H9 (cell line): ENCODE data around the gene MYO5B. TPM values are rescaled to one million over a fixed set of nuclear protein-coding genes. Genes with fewer than 3 reads are reported as not detected.

Experiments used
- DNase-seq: peaks from one replicate; pipeline ENCODE4 v3.0.0-alpha.2; 2017
- H2AFZ ChIP-seq: one replicate; pipeline ENCODE4 v1.6.1; 2013; ENCODE audit warnings: mild to moderate bottlenecking, low read length, control low read depth, moderate library complexity
- H2AK5ac ChIP-seq: 2 replicates; pipeline ENCODE4 v1.6.1; 2013; ENCODE audit warnings: low read length, control low read depth, mixed read lengths; ENCODE audit not compliant: insufficient read length
- H2BK120ac ChIP-seq: one replicate; pipeline ENCODE4 v1.6.1; 2013; ENCODE audit warnings: low read depth, mild to moderate bottlenecking, low read length, control low read depth, inconsistent platforms; ENCODE audit not compliant: poor library complexity, severe bottlenecking
- H2BK12ac ChIP-seq: 2 replicates; pipeline ENCODE4 v1.6.1; 2013; ENCODE audit warnings: low read length, control low read depth, mixed read lengths, low read depth; ENCODE audit not compliant: insufficient read length
- H2BK15ac ChIP-seq: 2 replicates; pipeline ENCODE4 v1.6.1; 2013; ENCODE audit warnings: low read depth, low read length, control low read depth
- H2BK20ac ChIP-seq: one replicate; pipeline ENCODE4 v1.6.1; 2013; ENCODE audit warnings: low read depth, mild to moderate bottlenecking, low read length, control low read depth, inconsistent platforms; ENCODE audit not compliant: poor library complexity, severe bottlenecking
- H2BK5ac ChIP-seq: 2 replicates; pipeline ENCODE4 v1.6.1; 2013; ENCODE audit warnings: low read length, control low read depth, mixed read lengths; ENCODE audit not compliant: insufficient read length
- H3K14ac ChIP-seq: 2 replicates; pipeline ENCODE4 v1.6.1; 2013; ENCODE audit warnings: low read length, control low read depth; ENCODE audit not compliant: insufficient read depth
- H3K18ac ChIP-seq: 2 replicates; pipeline ENCODE4 v1.6.1; 2013; ENCODE audit warnings: low read depth, mild to moderate bottlenecking, mixed read lengths, low read length, control low read depth; ENCODE audit not compliant: insufficient read length
- H3K23ac ChIP-seq: 2 replicates; pipeline ENCODE4 v1.6.1; 2013; ENCODE audit warnings: low read length, control low read depth, mixed read lengths, low read depth; ENCODE audit not compliant: insufficient read length
- H3K23me2 ChIP-seq: 2 replicates; pipeline ENCODE4 v1.6.1; 2013; ENCODE audit warnings: low read depth, mild to moderate bottlenecking, mixed read lengths, low read length, control low read depth; ENCODE audit not compliant: insufficient read length, poor library complexity, severe bottlenecking
- H3K27ac ChIP-seq: 2 replicates; pipeline ENCODE4 v1.5.1; 2013; ENCODE audit warnings: low read length, control low read depth, mixed read lengths, low read depth; ENCODE audit not compliant: insufficient read length
- H3K27me3 ChIP-seq: 2 replicates; pipeline ENCODE4 v1.6.1; 2013; ENCODE audit warnings: low read length, control low read depth, inconsistent platforms; ENCODE audit not compliant: insufficient read depth
- H3K4ac ChIP-seq: 2 replicates; pipeline ENCODE4 v1.6.1; 2013; ENCODE audit warnings: low read depth, mild to moderate bottlenecking, control low read depth, inconsistent platforms, low read length, moderate library complexity
- H3K4me1 ChIP-seq: 2 replicates; pipeline ENCODE4 v1.6.1; 2013; ENCODE audit warnings: low read length, control low read depth, inconsistent platforms; ENCODE audit not compliant: insufficient read depth
- H3K4me2 ChIP-seq: 2 replicates; pipeline ENCODE4 v1.6.1; 2013; ENCODE audit warnings: low read length, control low read depth, mixed read lengths; ENCODE audit not compliant: insufficient read length, insufficient read depth
- H3K56ac ChIP-seq: 2 replicates; pipeline ENCODE4 v1.6.1; 2013; ENCODE audit warnings: low read depth, mild to moderate bottlenecking, mixed read lengths, low read length, control low read depth; ENCODE audit not compliant: insufficient read length
- H3K79me1 ChIP-seq: 2 replicates; pipeline ENCODE4 v1.6.1; 2013; ENCODE audit warnings: low read depth, mild to moderate bottlenecking, moderate library complexity, low read length, control low read depth, inconsistent platforms; ENCODE audit not compliant: insufficient read depth, poor library complexity, severe bottlenecking
- H3K79me2 ChIP-seq: 2 replicates; pipeline ENCODE4 v1.6.1; 2013; ENCODE audit warnings: low read length, control low read depth, inconsistent platforms; ENCODE audit not compliant: insufficient read depth
- H3K9ac ChIP-seq: 2 replicates; pipeline ENCODE4 v1.6.1; 2013; ENCODE audit warnings: low read length, control low read depth, mixed read lengths; ENCODE audit not compliant: insufficient read length; ENCODE audit errors: extremely low read depth
- H3K9me3 ChIP-seq: one replicate; pipeline ENCODE4 v1.6.1; 2013; ENCODE audit warnings: low read depth, low read length, inconsistent platforms; ENCODE audit not compliant: control insufficient read depth
- H3T11ph ChIP-seq: one replicate; pipeline ENCODE4 v1.6.1; 2013; ENCODE audit warnings: mild to moderate bottlenecking, low read length, control low read depth, inconsistent platforms
- H4K20me1 ChIP-seq: one replicate; pipeline ENCODE4 v1.6.1; 2013; ENCODE audit not compliant: control insufficient read depth, insufficient read length, insufficient read depth
- H4K5ac ChIP-seq: 2 replicates; pipeline ENCODE4 v1.6.1; 2013; ENCODE audit warnings: low read depth, mild to moderate bottlenecking, mixed read lengths, low read length, control low read depth; ENCODE audit not compliant: insufficient read length
- H4K8ac ChIP-seq: replicated peaks from 2 replicates; pipeline ENCODE4 v1.6.1; 2013; ENCODE audit warnings: low read length, control low read depth, mixed read lengths, low read depth; ENCODE audit not compliant: insufficient read length
- H4K91ac ChIP-seq: 2 replicates; pipeline ENCODE4 v1.6.1; 2013; ENCODE audit warnings: low read depth, mild to moderate bottlenecking, moderate library complexity, mixed read lengths, low read length, control low read depth; ENCODE audit not compliant: insufficient read length
- H3K27ac Mint-ChIP-seq, 3 experiments: 2 replicates in 2 of 3; 3 replicates in 1 of 3; pipeline ENCODE4 v1.8.0; 2020 to 2021; ENCODE audit warnings: mixed read lengths in 3 of 3, mild to moderate bottlenecking in 1 of 3, moderate library complexity in 1 of 3
- H3K27me3 Mint-ChIP-seq: 2 replicates; pipeline ENCODE4 v1.8.0; 2021; ENCODE audit warnings: low read depth, mild to moderate bottlenecking, moderate library complexity, mixed read lengths
- H3K36me3 Mint-ChIP-seq, 3 experiments: 2 replicates in 2 of 3; 3 replicates in 1 of 3; pipeline ENCODE4 v1.8.0; 2020 to 2021; ENCODE audit warnings: low read depth in 3 of 3, mixed read lengths in 3 of 3; ENCODE audit not compliant: insufficient read depth in 1 of 3
- H3K4me1 Mint-ChIP-seq, 2 experiments: 2 replicates each; pipeline ENCODE4 v1.8.0; 2020; ENCODE audit warnings: mixed read lengths in 2 of 2
- H3K4me3 Mint-ChIP-seq, 2 experiments: 2 replicates in 1 of 2; 3 replicates in 1 of 2; pipeline ENCODE4 v1.8.0; 2020 to 2021; ENCODE audit warnings: mild to moderate bottlenecking in 2 of 2, mixed read lengths in 2 of 2, moderate library complexity in 1 of 2
- H3K9me3 Mint-ChIP-seq, 2 experiments: 2 replicates in 1 of 2; 3 replicates in 1 of 2; pipeline ENCODE4 v1.8.0; 2020; ENCODE audit warnings: mild to moderate bottlenecking in 2 of 2, mixed read lengths in 2 of 2, moderate library complexity in 1 of 2
- WGBS: extraction: QIAGEN DNeasy Blood & Tissue Kit; methylation state at CpG from one replicate; pipeline ENCODE4 v1.1.7; 2013; ENCODE audit warnings: missing lambda C conversion rate, low lambda C conversion rate, mixed read lengths; ENCODE audit not compliant: insufficient read length; ENCODE audit errors: extremely low coverage; 5-methylcytosine and 5-hydroxymethylcytosine counted together
- total RNA-seq: library from RNA; stranded (reverse); gene quantifications from 2 replicates; pipeline ENCODE4 v1.2.1, GENCODE V29; 2021
- TF ChIP-seq, protein P1 (sequence below): fragments of 200-600 bp; sonication (generic); conservative IDR thresholded peaks from 3 replicates; pipeline ENCODE4 v1.8.0; 2021; ENCODE audit warnings: antibody characterized with exemption, mild to moderate bottlenecking

The MYO5B gene
- total RNA-seq, 1 experiment from 2014 or later: 9.3 TPM

DNA sequence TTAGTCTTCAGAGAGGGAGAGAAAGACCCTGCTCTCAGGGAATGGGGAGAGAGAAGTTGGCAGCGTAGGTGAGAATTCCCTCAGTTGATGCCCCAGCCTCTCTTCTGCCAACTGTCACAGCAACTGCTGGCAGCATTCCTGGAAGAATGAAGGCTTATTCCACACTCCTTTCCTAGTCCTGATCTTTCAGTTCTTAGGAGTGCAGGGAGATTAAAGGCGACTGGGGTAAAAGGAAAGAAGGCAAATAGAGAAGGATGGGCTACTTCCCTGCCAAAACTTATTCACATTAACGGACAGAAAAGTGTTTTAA lies 315.7 kb downstream of the MYO5B start:
- Histone ChIP-seq H4K20me1 (no peaks in the 10 kb centered on the region), H3T11ph (no peak overlapping the region), H3K4ac (no peak overlapping the region), H3K4me1 (no peaks in the 10 kb centered on the region), H2BK12ac (no peak overlapping the region), H2BK5ac (no peak overlapping the region), H2AFZ (no peak overlapping the region), H3K18ac (no peak overlapping the region), H3K23me2 (no peaks in the 10 kb centered on the region), H2BK120ac (no peak overlapping the region), H3K9ac (no peak overlapping the region), H3K9me3 (no peaks in the 10 kb centered on the region), H2BK15ac (no peak overlapping the region), H3K23ac (no peak overlapping the region), H3K27me3 (no peaks in the 10 kb centered on the region), H2AK5ac (no peak overlapping the region), H4K91ac (no peak overlapping the region), H3K4me2 (no peak overlapping the region), H4K8ac (no peak overlapping the region), H3K79me2 (no peaks in the 10 kb centered on the region), H2BK20ac (no peak overlapping the region), H3K14ac (no peak overlapping the region), H4K5ac (no peak overlapping the region), H3K56ac (no peak overlapping the region), H3K27ac (no peak overlapping the region), H3K79me1 (no peaks in the 10 kb centered on the region)
- H3K4me1 Mint-ChIP-seq: peaks cover 5 to 6% of the 10 kb centered on the region in 2 experiments
- no peaks in the 10 kb centered on the region; a peak in 1 of 5 replicates for H3K9me3 Mint-ChIP-seq
- no peak overlapping the region for H3K4me3 Mint-ChIP-seq
- H3K27ac Mint-ChIP-seq: no peak overlapping the region; a peak in 1 of 7 replicates
- no peaks in the 10 kb centered on the region for H3K36me3 Mint-ChIP-seq
- no peak for DNase-seq
- WGBS: no CpG with 5 or more reads among the region's 3 CpGs
- TF ChIP-seq, protein P1, sequence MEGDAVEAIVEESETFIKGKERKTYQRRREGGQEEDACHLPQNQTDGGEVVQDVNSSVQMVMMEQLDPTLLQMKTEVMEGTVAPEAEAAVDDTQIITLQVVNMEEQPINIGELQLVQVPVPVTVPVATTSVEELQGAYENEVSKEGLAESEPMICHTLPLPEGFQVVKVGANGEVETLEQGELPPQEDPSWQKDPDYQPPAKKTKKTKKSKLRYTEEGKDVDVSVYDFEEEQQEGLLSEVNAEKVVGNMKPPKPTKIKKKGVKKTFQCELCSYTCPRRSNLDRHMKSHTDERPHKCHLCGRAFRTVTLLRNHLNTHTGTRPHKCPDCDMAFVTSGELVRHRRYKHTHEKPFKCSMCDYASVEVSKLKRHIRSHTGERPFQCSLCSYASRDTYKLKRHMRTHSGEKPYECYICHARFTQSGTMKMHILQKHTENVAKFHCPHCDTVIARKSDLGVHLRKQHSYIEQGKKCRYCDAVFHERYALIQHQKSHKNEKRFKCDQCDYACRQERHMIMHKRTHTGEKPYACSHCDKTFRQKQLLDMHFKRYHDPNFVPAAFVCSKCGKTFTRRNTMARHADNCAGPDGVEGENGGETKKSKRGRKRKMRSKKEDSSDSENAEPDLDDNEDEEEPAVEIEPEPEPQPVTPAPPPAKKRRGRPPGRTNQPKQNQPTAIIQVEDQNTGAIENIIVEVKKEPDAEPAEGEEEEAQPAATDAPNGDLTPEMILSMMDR: no peak
- H3K27me3 Mint-ChIP-seq: no peaks in the 10 kb centered on the region; the same call in 1 of the 2 replicates
